ENCODE measurements around the gene DAZAP1.

DAZAP1 gene

DNA sequence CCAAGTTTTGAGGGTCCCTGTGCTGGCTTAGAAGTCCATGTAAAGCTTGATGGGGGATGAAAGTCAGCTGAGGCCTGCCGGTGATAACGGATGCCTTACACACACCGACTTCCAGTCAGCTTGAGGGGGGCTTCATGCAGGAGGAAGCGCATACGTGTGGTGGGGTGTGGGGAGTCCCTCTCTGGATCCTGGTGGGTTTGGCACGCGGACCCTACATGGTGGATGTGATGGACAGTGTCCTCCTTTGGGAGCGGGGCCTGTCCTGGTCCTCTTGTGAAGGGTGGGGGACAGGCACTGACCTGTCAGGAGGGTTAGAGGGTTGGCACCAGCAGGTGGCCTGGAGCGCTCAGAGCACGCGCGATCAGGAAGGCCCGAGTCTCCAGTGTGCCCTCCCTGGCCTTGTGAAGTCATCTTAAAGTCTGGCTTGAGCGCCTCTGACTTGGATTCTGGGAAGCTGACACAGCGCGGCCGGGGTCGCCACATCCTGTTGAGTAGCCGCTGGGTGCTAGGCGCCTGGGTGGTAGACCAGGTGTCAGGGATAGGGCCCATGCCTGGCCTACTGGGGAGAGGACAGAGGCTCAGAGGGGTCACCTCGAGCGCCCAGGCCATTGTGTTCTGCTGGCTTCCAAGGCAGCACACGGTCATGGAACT is 2.9 kb downstream of the DAZAP1 start:
- TF ChIP-seq, protein P1, sequence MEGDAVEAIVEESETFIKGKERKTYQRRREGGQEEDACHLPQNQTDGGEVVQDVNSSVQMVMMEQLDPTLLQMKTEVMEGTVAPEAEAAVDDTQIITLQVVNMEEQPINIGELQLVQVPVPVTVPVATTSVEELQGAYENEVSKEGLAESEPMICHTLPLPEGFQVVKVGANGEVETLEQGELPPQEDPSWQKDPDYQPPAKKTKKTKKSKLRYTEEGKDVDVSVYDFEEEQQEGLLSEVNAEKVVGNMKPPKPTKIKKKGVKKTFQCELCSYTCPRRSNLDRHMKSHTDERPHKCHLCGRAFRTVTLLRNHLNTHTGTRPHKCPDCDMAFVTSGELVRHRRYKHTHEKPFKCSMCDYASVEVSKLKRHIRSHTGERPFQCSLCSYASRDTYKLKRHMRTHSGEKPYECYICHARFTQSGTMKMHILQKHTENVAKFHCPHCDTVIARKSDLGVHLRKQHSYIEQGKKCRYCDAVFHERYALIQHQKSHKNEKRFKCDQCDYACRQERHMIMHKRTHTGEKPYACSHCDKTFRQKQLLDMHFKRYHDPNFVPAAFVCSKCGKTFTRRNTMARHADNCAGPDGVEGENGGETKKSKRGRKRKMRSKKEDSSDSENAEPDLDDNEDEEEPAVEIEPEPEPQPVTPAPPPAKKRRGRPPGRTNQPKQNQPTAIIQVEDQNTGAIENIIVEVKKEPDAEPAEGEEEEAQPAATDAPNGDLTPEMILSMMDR (IDR thresholded peaks at IDR 0.05; ENCODE audit: low read depth, low read length), result no peak
- DNase-seq (ENCODE audit: extremely low read depth, low read depth), result no peak

DNA sequence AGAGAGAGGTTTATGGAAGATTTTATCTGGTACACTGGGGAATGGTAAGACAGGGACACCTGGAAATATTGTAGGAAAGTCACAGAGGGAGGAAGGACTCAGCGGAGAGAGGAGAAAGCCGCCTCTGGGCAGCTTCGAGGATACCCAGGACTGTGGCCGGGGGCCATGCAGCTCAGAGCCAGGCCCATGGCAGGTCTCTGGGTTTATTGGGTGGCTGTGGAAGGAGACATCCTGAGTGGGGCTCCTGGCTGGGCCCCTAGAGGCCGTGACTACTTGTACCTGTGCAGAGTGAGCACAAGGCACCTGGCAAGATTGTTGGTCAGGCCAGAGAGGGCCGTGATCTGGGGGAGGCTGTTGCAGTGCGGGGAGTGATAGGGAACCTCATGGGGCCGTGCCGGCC is 3.4 kb downstream of the DAZAP1 start:
- TF ChIP-seq, protein P1 (IDR thresholded peaks at IDR 0.05; ENCODE audit: low read depth, low read length), result no peak
- no peak for DNase-seq (ENCODE audit: extremely low read depth, low read depth)

DNA sequence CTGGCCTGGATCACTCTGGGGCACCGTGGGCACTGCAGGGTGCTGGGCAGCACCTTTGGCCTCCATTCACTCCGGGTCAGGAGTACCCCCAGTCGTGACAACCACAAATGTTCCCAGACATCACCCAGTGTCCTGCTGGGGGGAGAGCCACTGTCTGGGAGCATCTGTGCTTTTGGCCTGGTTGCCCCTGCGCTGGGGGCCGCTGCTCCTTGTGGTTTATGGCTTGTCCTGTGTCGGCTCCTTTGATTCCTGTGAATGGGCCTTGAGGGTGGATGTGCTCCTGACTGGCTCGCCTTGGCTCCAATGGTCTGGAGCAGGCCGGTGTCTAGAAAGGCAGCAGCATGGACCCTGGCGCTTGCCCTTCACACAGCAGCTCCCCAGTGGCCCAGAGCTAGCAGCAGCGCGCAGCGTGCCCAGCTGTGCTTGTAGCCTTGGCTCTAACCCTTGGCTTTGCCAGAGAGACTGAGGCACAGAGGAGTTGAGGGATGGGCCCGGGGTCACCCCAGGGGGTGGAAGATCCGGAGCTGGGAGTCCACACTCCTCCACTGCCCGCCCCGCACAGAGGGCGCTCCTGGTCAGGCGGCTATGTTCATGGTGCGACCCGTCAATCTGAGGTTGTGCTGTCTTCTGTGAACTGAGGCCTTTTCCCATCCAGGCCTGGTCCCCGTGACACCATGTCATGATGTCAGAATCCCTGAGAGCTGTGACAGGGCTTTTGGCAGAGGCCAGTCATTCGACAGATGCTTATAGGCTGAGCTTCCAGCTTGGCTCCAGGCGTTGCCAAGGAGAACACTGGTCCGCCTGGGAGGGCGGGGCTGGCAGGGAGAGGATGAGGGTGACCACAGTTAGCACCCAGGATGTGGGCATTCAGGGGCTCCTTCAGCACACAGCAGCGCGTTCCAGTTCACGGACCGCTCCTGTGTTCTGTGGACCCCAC is 4.1 kb downstream of the DAZAP1 start:
- no peak for DNase-seq (ENCODE audit: extremely low read depth, low read depth)
- TF ChIP-seq, protein P1 (IDR thresholded peaks at IDR 0.05; ENCODE audit: low read depth, low read length), result no peak

DNA sequence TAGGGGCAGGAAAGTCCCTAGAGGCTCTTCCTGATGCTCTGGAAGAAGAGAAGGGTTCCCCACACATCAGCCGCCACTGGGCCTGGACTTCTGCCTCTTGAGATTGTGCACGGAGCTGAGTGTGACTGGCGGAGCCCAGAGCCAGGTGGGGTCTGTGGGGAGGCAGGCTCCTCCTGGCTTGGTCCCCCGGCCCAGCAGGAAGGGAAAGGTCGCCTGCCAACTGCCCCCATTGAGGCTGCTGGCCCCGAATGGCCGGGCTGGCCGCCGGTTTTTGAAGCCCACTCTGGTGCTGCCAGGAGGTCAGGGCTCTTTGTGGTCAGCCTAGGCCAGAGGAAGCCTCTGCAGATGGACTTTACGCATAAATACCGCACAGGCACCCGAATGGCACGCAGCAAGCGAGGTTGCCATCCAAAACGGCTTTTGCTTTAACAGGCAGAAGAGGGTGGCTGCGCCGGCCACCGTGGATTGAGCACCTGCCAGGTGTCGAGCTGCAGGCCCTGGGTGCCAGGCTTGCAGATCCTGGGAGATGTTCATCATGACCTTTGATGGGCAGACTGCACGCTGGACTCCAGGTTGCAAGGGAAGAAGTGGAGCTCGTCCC is 5.0 kb downstream of the DAZAP1 start:
- TF ChIP-seq, protein P1 (IDR thresholded peaks at IDR 0.05; ENCODE audit: low read depth, low read length), result no peak
- no peak for DNase-seq (ENCODE audit: extremely low read depth, low read depth)

DNA sequence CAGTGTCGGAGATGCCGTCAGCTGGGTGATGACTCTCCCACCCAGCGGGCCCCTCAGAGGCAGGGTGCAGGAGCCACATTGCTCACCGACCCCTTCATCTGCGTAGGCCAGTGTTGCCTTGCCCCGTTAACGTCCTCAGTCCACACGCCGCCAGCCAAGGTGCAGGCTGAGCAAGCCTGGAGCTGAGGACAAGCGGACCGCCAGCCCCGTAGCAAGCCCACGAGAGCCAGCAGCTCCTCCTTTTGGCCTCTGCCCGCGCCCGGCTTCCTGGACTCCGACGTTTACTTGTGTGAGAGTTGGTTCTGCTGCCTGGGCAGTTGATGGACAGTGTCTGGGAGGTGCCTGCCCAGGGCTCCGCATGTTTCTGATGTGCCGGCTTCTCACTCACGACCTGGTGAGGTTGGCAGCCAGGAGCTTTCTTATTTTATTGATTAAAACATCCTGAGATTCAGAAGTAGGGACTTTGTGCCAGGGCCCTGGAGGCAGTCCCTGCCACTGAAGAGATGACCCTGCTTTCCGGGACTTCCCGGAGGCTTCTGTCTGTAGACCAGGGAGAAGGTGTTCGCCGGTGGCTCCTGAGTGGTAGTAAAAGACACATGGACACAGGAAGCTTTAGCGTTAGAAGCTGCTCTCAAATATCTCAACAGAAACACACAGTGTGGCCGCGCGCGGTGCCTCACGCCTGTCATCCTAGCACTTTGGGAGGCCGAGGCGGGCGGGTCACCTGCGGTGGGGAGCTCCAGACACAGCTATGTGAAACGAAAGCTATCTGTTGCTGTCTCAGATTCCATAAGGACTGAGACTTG is 5.8 kb downstream of the DAZAP1 start:
- DNase-seq (ENCODE audit: extremely low read depth, low read depth), result no peak
- TF ChIP-seq, protein P1 (IDR thresholded peaks at IDR 0.05; ENCODE audit: low read depth, low read length), result no peak

DNA sequence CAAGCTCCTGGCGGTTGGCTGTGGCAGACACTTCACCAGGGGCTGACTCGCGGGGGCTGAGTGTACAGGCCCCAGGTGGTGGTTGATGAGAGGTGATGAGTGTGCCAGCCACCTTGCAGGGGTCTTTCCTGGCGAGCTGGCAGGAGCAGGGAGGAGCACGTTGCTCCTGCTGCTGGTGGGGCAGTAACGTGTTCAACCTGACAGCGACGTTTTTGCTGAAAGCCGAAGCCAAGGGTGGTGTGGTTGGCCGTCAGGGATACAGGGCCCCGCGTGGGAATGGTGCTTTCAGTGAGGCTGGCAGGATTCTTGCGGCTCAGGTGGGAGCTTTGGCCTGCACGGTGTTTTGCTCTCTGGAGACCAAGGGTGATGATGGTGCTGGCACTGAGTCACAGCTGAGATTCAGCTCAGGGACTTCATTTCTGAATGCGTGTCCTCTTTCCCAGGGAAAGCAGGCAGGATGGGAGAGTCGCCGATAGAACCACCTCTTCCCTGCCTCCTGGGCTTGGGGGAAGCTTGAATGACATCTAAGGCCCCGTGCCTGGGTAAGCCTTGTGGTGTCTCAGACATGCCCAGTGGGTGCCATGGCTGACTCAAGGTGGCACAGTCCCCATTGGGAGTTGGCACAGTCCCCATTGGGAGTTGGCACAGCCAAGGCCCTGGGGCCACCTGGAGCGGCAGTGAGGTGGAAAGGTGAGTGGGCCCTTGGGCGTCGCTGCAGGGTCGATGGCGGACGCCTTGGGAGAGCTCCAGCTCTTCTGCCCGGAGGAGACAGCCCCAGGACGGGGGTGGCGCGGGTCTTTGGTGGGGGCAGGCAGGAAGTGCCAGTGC is 8.8 kb downstream of the DAZAP1 start:
- TF ChIP-seq, protein P1 (IDR thresholded peaks at IDR 0.05; ENCODE audit: low read depth, low read length), result no peak
- no peak for DNase-seq (ENCODE audit: extremely low read depth, low read depth)

All from AG09319 (cell line).